Calu3 (cell line): ENCODE measurements around the gene NMRAL1. TPM values are rescaled to one million over a fixed set of nuclear protein-coding genes. Genes with fewer than 3 reads are reported as not detected.
A peak's percentile ranks its signal among the peaks of the same experiment; 100 is the strongest.

ENCODE experiments used
- BruUV-seq: library from RNA; stranded (reverse); fragments of 400-500 nt; replicated peaks from 2 replicates; lab custom pipeline; 2021; lab: Mats Ljungman, UMichigan
- CTCF ChIA-PET: fragments of 300-600 bp; sonication (Branson Sonifier 250); formaldehyde crosslinking; loops from one replicate; lab custom pipeline; 2022; ENCODE audit warnings: antibody characterized with exemption; lab: Charles Lee
- DNase-seq: peaks from one replicate; pipeline ENCODE4 v3.0.0; 2022
- H3K27ac Mint-ChIP-seq: one replicate; pipeline ENCODE4 v1.8.0; 2022; ENCODE audit warnings: mixed read lengths; ENCODE audit not compliant: unreplicated experiment
- H3K27me3 Mint-ChIP-seq: one replicate; pipeline ENCODE4 v1.8.0; 2022; ENCODE audit warnings: mixed read lengths; ENCODE audit not compliant: unreplicated experiment
- H3K36me3 Mint-ChIP-seq: one replicate; pipeline ENCODE4 v1.8.0; 2022; ENCODE audit warnings: mild to moderate bottlenecking, moderate library complexity, mixed read lengths; ENCODE audit not compliant: insufficient read depth, unreplicated experiment
- H3K4me1 Mint-ChIP-seq: one replicate; pipeline ENCODE4 v1.8.0; 2022; ENCODE audit warnings: mild to moderate bottlenecking, low read depth, mixed read lengths; ENCODE audit not compliant: unreplicated experiment
- H3K4me3 Mint-ChIP-seq: one replicate; pipeline ENCODE4 v1.8.0; 2022; ENCODE audit warnings: mild to moderate bottlenecking, low read depth, moderate library complexity, mixed read lengths; ENCODE audit not compliant: unreplicated experiment
- H3K9me3 Mint-ChIP-seq: one replicate; pipeline ENCODE4 v1.8.0; 2022; ENCODE audit warnings: low read depth, mixed read lengths; ENCODE audit not compliant: unreplicated experiment
- CTCF ChIP-seq: fragments of 200-600 bp; IDR thresholded peaks from one replicate; pipeline ENCODE4 v1.8.0; 2022; ENCODE audit warnings: antibody characterized with exemption; ENCODE audit not compliant: unreplicated experiment
- intact Hi-C: fragments of 100-400 bp; cut with micrococcal nuclease; formaldehyde crosslinking; loops from one replicate; pipeline ENCODE4 v1.10.0; 2022; ENCODE audit not compliant: unreplicated experiment
- total RNA-seq: library from RNA; stranded (reverse); gene quantifications from 2 replicates; pipeline ENCODE4 v1.2.3, GENCODE V29; 2022

Gene NMRAL1
- total RNA-seq, 1 experiment from 2014 or later: 101 TPM

- H3K36me3 Mint-ChIP-seq: peaks cover 92% of the 10 kb centered on the region
- no peak overlapping the region for H3K27ac Mint-ChIP-seq
- peaks cover 9% of the 10 kb centered on the region for H3K4me1 Mint-ChIP-seq
- CTCF ChIA-PET: no interaction called here
- no TSS peak for BruUV-seq
- DNase-seq: no peak
- intact Hi-C loops: no loop called here
- no peak for TF ChIP-seq CTCF
- H3K9me3 Mint-ChIP-seq: no peaks in the 10 kb centered on the region
- H3K27me3 Mint-ChIP-seq: no peaks in the 10 kb centered on the region
- no peak overlapping the region for H3K4me3 Mint-ChIP-seq
Observed at GRCh38 chr16:4433228-4433627, 41.2 kb downstream of the NMRAL1 start.

- H3K27ac Mint-ChIP-seq: no peak overlapping the region
- no peaks in the 10 kb centered on the region for H3K9me3 Mint-ChIP-seq
- no TSS peak for BruUV-seq
- CTCF ChIA-PET: no interaction called here
- H3K4me3 Mint-ChIP-seq: no peak overlapping the region
- H3K36me3 Mint-ChIP-seq: peaks cover 88% of the 10 kb centered on the region
- H3K27me3 Mint-ChIP-seq: no peaks in the 10 kb centered on the region
- peaks cover 20% of the 10 kb centered on the region for H3K4me1 Mint-ChIP-seq
- no peak for TF ChIP-seq CTCF
- intact Hi-C loops: no loop called here
- no peak for DNase-seq
Observed at GRCh38 chr16:4431023-4431422, 43.4 kb downstream of the NMRAL1 start.

- H3K27me3 Mint-ChIP-seq: no peaks in the 10 kb centered on the region
- peaks cover 78% of the 10 kb centered on the region for H3K36me3 Mint-ChIP-seq
- H3K9me3 Mint-ChIP-seq: no peaks in the 10 kb centered on the region
- no peak overlapping the region for H3K4me3 Mint-ChIP-seq
- H3K4me1 Mint-ChIP-seq: peaks cover 24% of the 10 kb centered on the region
- H3K27ac Mint-ChIP-seq: no peak overlapping the region
- TF ChIP-seq CTCF: no peak
- DNase-seq: no peak
- no TSS peak for BruUV-seq
- CTCF ChIA-PET: no interaction called here
- intact Hi-C loops: no loop called here
Observed at GRCh38 chr16:4428500-4428899, 45.9 kb downstream of the NMRAL1 start.

- Mint-ChIP-seq H3K27me3 (no peaks in the 10 kb centered on the region), H3K4me3 (peak overlapping the region; percentile 98), H3K4me1 (peaks cover 19% of the 10 kb centered on the region), H3K9me3 (no peaks in the 10 kb centered on the region), H3K36me3 (peaks cover 64% of the 10 kb centered on the region), H3K27ac (peak overlapping the region; percentile 99)
- CTCF ChIA-PET: no interaction called here
- intact Hi-C loops: no loop called here
- TF ChIP-seq CTCF: no peak
- DNase-seq: no peak
- BruUV-seq: TSS peak; percentile 61
Observed at GRCh38 chr16:4426722-4427372, 47.6 kb downstream of the NMRAL1 start.
